Stomach (tissue), 4 donors: ENCODE measurements around the gene UBR2.
"Not testable (repeated sequence)": the region's sequence is repeated elsewhere in the genome, so short reads cannot be mapped to it uniquely, and the experiment has no call there.

Experiments
- POLR2A ChIP-seq, 4 donors: fragments of 450-650 bp; IDR thresholded peaks; one replicate each; pipeline ENCODE4 v1.6.1; 2016; ENCODE audit warnings: antibody characterized with exemption in 4 of 4, control low read depth in 2 of 4, mild to moderate bottlenecking in 1 of 4, moderate library complexity in 1 of 4
- POLR2AphosphoS5 ChIP-seq, 3 donors: sonication (generic); formaldehyde crosslinking; IDR thresholded peaks; one replicate each; pipeline ENCODE4 v1.6.1; 2016; ENCODE audit warnings: antibody characterized with exemption in 3 of 3
- TF ChIP-seq, protein P1 (sequence below), 7 experiments: fragments of 450-650 bp in 4 of 7; fragments of 200-600 bp in 3 of 7; sonication (generic) in 3 of 7; IDR thresholded peaks; one replicate each; pipeline ENCODE4 v1.5.1; 2016 to 2019; ENCODE audit warnings: antibody characterized with exemption in 7 of 7, control low read depth in 2 of 7, mild to moderate bottlenecking in 1 of 7

DNA sequence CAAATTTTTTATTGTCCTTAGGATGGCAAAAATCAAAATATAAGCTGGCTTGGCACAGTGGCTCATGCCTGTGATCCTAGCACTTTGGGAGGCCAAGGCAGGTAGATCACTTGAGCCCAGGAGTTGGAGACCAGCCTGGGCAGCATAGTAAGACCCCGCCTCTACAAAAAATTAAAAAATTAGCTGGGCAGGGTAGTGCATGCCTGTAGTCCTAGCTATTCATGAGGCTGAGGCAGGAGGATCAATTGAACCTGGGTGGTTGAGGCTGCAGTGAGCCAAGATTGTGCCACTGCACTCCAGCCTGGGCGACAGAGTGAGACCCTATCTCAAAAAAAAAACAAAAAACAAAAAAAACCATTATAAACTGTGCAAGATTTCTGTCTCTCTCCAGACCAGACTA lies 40.9 kb downstream of the UBR2 start:
- TF ChIP-seq, protein P1, sequence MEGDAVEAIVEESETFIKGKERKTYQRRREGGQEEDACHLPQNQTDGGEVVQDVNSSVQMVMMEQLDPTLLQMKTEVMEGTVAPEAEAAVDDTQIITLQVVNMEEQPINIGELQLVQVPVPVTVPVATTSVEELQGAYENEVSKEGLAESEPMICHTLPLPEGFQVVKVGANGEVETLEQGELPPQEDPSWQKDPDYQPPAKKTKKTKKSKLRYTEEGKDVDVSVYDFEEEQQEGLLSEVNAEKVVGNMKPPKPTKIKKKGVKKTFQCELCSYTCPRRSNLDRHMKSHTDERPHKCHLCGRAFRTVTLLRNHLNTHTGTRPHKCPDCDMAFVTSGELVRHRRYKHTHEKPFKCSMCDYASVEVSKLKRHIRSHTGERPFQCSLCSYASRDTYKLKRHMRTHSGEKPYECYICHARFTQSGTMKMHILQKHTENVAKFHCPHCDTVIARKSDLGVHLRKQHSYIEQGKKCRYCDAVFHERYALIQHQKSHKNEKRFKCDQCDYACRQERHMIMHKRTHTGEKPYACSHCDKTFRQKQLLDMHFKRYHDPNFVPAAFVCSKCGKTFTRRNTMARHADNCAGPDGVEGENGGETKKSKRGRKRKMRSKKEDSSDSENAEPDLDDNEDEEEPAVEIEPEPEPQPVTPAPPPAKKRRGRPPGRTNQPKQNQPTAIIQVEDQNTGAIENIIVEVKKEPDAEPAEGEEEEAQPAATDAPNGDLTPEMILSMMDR (IDR thresholded peaks at IDR 0.05) = not testable (repeated sequence)
- TF ChIP-seq POLR2A, POLR2AphosphoS5 (IDR thresholded peaks at IDR 0.05): not testable (repeated sequence)
